K562 (cell line): ENCODE results near the gene B4GALNT4. TPM values are rescaled to one million over a fixed set of nuclear protein-coding genes. Genes with fewer than 3 reads are reported as not detected.

Experiments used
- ATAC-seq: fragments of 200-7000 bp; cut with Tn5 transposase; 3 replicates; pipeline ENCODE4 v1.9.1; 2020; ENCODE audit warnings: moderate library complexity
- BruUV-seq: library from RNA; stranded (reverse); fragments of 400-500 nt; replicated peaks from 2 replicates; lab custom pipeline; 2021; lab: Mats Ljungman, UMichigan
- CTCF ChIA-PET: fragments of 300-600 bp; formaldehyde crosslinking; extraction: SDS; loops from one replicate; lab custom pipeline; 2021; ENCODE audit warnings: low intra/inter-chr PET ratio; lab: Yijun Ruan, JAX
- POLR2A ChIA-PET: fragments of 300-600, 350-650 bp; sonication (Branson Sonifier 250); formaldehyde crosslinking; extraction: SDS; loops from one replicate; lab custom pipeline; 2021; ENCODE audit warnings: antibody characterized with exemption, inconsistent platforms; lab: Yijun Ruan, JAX
- DNase-seq, 4 experiments: peaks; one replicate each; pipeline versions ENCODE4 v3.0.0 to v3.0.0-alpha.2; 2011 to 2018; ENCODE audit warnings: low spot score in 3 of 4, mixed read lengths in 3 of 4; ENCODE audit errors: extremely low read depth in 1 of 4
- FAIRE-seq: peaks from 2 replicates; lab custom pipeline; 2011; peaks lifted over from hg19 to GRCh38; lab: Jason Lieb, UNC
- H2AFZ ChIP-seq: 2 replicates; pipeline ENCODE4 v1.6.0; 2011; ENCODE audit warnings: low read depth, low read length, control low read depth, inconsistent platforms
- H3K27ac ChIP-seq: fragments of 200-600 bp; 3 replicates; pipeline ENCODE4 v1.8.0; 2011; ENCODE audit warnings: low read depth, mild to moderate bottlenecking, control low read depth, inconsistent platforms, low read length, moderate library complexity, mixed read lengths; ENCODE audit errors: extremely low read depth
- H3K27me3 ChIP-seq, 2 experiments: fragments of 300-600 bp in 1 of 2; 2 replicates in 1 of 2; 3 replicates in 1 of 2; pipeline versions ENCODE4 v1.6.0 to v1.8.0; 2011; ENCODE audit warnings: inconsistent platforms in 2 of 2, low read length in 2 of 2, mild to moderate bottlenecking in 1 of 2, mixed read lengths in 1 of 2, moderate library complexity in 1 of 2; ENCODE audit not compliant: control insufficient read depth in 2 of 2, insufficient read depth in 2 of 2
- H3K36me3 ChIP-seq: fragments of 300-600 bp; 3 replicates; pipeline ENCODE4 v1.8.0; 2011; ENCODE audit warnings: mild to moderate bottlenecking, low read length, inconsistent platforms; ENCODE audit not compliant: control insufficient read depth, insufficient read depth
- H3K4me1 ChIP-seq, 2 experiments: fragments of 200-600 bp in 1 of 2; replicated peaks in 1 of 2; 2 replicates in 1 of 2; 3 replicates in 1 of 2; pipeline versions ENCODE4 v1.5.1 to v1.8.0; 2011; ENCODE audit warnings: inconsistent platforms in 2 of 2, low read length in 2 of 2, mild to moderate bottlenecking in 1 of 2, mixed read lengths in 1 of 2, moderate library complexity in 1 of 2; ENCODE audit not compliant: control insufficient read depth in 2 of 2, insufficient read depth in 2 of 2
- H3K4me2 ChIP-seq: 2 replicates; pipeline ENCODE4 v1.6.1; 2011; ENCODE audit warnings: low read length, control low read depth, inconsistent platforms, mixed read lengths; ENCODE audit not compliant: insufficient read depth
- H3K4me3 ChIP-seq: fragments of 200-600 bp; sonication (generic), shearing (Covaris generic); 2 replicates; pipeline ENCODE4 v1.5.1; 2016; ENCODE audit warnings: control low read depth, inconsistent platforms
- H3K79me2 ChIP-seq: fragments of 200-600 bp; 3 replicates; pipeline ENCODE4 v1.8.0; 2011; ENCODE audit warnings: low read length, inconsistent platforms; ENCODE audit not compliant: control insufficient read depth, insufficient read depth
- H3K9ac ChIP-seq, 2 experiments: 2 replicates each; pipeline versions ENCODE4 v1.6.0 to v1.6.1; 2011; ENCODE audit warnings: low read depth in 2 of 2, low read length in 2 of 2, control low read depth in 1 of 2, inconsistent platforms in 1 of 2, mild to moderate bottlenecking in 1 of 2, mixed read lengths in 1 of 2; ENCODE audit not compliant: insufficient read depth in 1 of 2
- H3K9me1 ChIP-seq: one replicate; pipeline ENCODE4 v1.6.0; 2011; ENCODE audit warnings: inconsistent platforms, mild to moderate bottlenecking, low read length, moderate library complexity; ENCODE audit not compliant: control insufficient read depth, insufficient read depth
- H3K9me3 ChIP-seq: replicated peaks from 2 replicates; pipeline ENCODE4 v1.5.1; 2011; ENCODE audit warnings: low read depth, low read length, inconsistent platforms; ENCODE audit not compliant: control insufficient read depth, insufficient read depth
- H4K20me1 ChIP-seq: replicated peaks from 2 replicates; pipeline ENCODE4 v1.6.1; 2011; ENCODE audit warnings: low read length, inconsistent platforms, mixed read lengths; ENCODE audit not compliant: control insufficient read depth, insufficient read depth
- ATF3 ChIP-seq, 2 experiments: fragments of 450-650 bp in 1 of 2; sonication (generic) in 1 of 2; formaldehyde crosslinking in 1 of 2; IDR thresholded peaks in 1 of 2; conservative IDR thresholded peaks in 1 of 2; 2 replicates each; pipeline versions ENCODE4 v1.6.1 to v1.8.1; 2016 to 2023; ENCODE audit warnings: mild to moderate bottlenecking in 2 of 2, moderate library complexity in 2 of 2, inconsistent platforms in 1 of 2, missing genetic modification reagents in 1 of 2
- BCOR ChIP-seq: fragments of 450-650 bp; IDR thresholded peaks from 2 replicates; pipeline ENCODE4 v1.6.1; 2016
- BRF2 ChIP-seq: IDR thresholded peaks from 3 replicates; pipeline ENCODE4 v1.6.1; 2011; ENCODE audit warnings: borderline replicate concordance, mild to moderate bottlenecking; ENCODE audit not compliant: insufficient read length, insufficient read depth
- FOSL1 ChIP-seq: fragments of 200-800 bp; sonication (Bioruptor generic); conservative IDR thresholded peaks from 2 replicates; pipeline ENCODE4 v1.6.1; 2016; ENCODE audit warnings: missing genetic modification characterization, missing compliant biosample characterization
- FOXJ3 ChIP-seq: sonication (generic); formaldehyde crosslinking; IDR thresholded peaks from 2 replicates; pipeline ENCODE4 v1.4.0; 2020; ENCODE audit warnings: mild to moderate bottlenecking, missing genetic modification reagents
- HDAC1 ChIP-seq, 2 experiments: fragments of 450-650 bp; IDR thresholded peaks; 2 replicates each; pipeline ENCODE4 v1.6.1; 2016 to 2017; ENCODE audit warnings: inconsistent platforms in 1 of 2, mild to moderate bottlenecking in 1 of 2, moderate library complexity in 1 of 2
- HDAC3 ChIP-seq: fragments of 450-650 bp; IDR thresholded peaks from 2 replicates; pipeline ENCODE4 v1.6.1; 2018; ENCODE audit warnings: borderline replicate concordance, mild to moderate bottlenecking, moderate library complexity; ENCODE audit not compliant: partially characterized antibody
- NFYB ChIP-seq: IDR thresholded peaks from 2 replicates; pipeline ENCODE4 v1.6.1; 2011; ENCODE audit warnings: mild to moderate bottlenecking, moderate library complexity; ENCODE audit not compliant: insufficient read length; ENCODE audit errors: extremely low read depth
- PHF20 ChIP-seq: fragments of 450-650 bp; IDR thresholded peaks from 2 replicates; pipeline ENCODE4 v1.6.1; 2018; ENCODE audit not compliant: partially characterized antibody
- RBM22 ChIP-seq: fragments of 200-400 bp; formaldehyde crosslinking; IDR thresholded peaks from 2 replicates; pipeline ENCODE4 v1.6.1; 2018; ENCODE audit warnings: low read length, low read depth; ENCODE audit not compliant: poor library complexity, severe bottlenecking
- SREBF1 ChIP-seq: fragments of 150-350 bp; IDR thresholded peaks from 2 replicates; pipeline ENCODE4 v1.6.1; 2014; ENCODE audit warnings: antibody characterized with exemption, low read depth, low read length, borderline replicate concordance
- TBP ChIP-seq: optimal IDR thresholded peaks from 2 replicates; pipeline ENCODE3; 2011; ENCODE audit warnings: low read depth, low read length, improper control_type of control experiment
- THRA ChIP-seq: fragments of 450-650 bp; IDR thresholded peaks from 2 replicates; pipeline ENCODE4 v1.6.1; 2017; ENCODE audit warnings: mild to moderate bottlenecking, moderate library complexity
- ZFPM2 ChIP-seq: fragments of 250-450 bp; sonication (Bioruptor Pico); IDR thresholded peaks from 2 replicates; pipeline ENCODE4 v1.5.1; 2022; ENCODE audit warnings: mild to moderate bottlenecking
- ZNF224 ChIP-seq: sonication (generic); formaldehyde crosslinking; IDR thresholded peaks from 2 replicates; pipeline ENCODE4 v1.8.0; 2022; ENCODE audit warnings: mild to moderate bottlenecking, missing genetic modification reagents
- ZNF324 ChIP-seq: fragments of 250-450 bp; sonication (Bioruptor Pico); IDR thresholded peaks from 2 replicates; pipeline ENCODE4 v1.4.0; 2020; ENCODE audit warnings: mild to moderate bottlenecking
- ZSCAN29 ChIP-seq: fragments of 450-650 bp; IDR thresholded peaks from 2 replicates; pipeline ENCODE4 v1.6.1; 2017
- WGBS: fragments of 100-300 bp; shearing (Covaris generic); methylation state at CpG from one replicate; pipeline ENCODE4 v1.1.6; 2016; ENCODE audit warnings: low coverage, mixed read lengths; ENCODE audit not compliant: insufficient coverage; ENCODE audit errors: missing lambda C conversion rate; 5-methylcytosine and 5-hydroxymethylcytosine counted together
- in situ Hi-C: fragments of 300-500 bp; cut with MboI; formaldehyde crosslinking; loops from 4 replicates; pipeline ENCODE4 v1.15.0; 2018; ENCODE audit warnings: inconsistent platforms, mixed read lengths
- intact Hi-C: fragments of 100-400 bp; cut with micrococcal nuclease; formaldehyde crosslinking; loops from 2 replicates; pipeline ENCODE4 v1.14.2; 2022
- polyA plus RNA-seq, 8 experiments: library from polyadenylated mRNA; depleted of rRNA in 4 of 8; stranded (reverse) in 5 of 8; unstranded in 3 of 8; fragments of >200 nt; fragmentation: Nextera tagmentation in 2 of 8; fragmentation: Illumina TruSeq in 1 of 8; extraction: Ambion mirVana in 2 of 8; extraction: Trizol in 1 of 8; gene quantifications; 2 replicates each; pipeline versions ENCODE4 v1.2.1 to v1.2.3, GENCODE V29; 2011 to 2014; ENCODE audit warnings: inconsistent platforms in 1 of 8, missing spikeins in 1 of 8
- total RNA-seq, 7 experiments: library from RNA; depleted of rRNA in 6 of 7; stranded (reverse); fragments of >200 nt in 6 of 7; fragmentation: Illumina TruSeq in 2 of 7; extraction: Trizol in 2 of 7; gene quantifications; 2 replicates each; pipeline versions ENCODE4 v1.2.1 to v1.2.3, GENCODE V29; 2011 to 2021; ENCODE audit warnings: low replicate concordance in 1 of 7

Gene B4GALNT4
- total and polyA plus RNA-seq, 9 of the 15 experiments (the other 6 are each of a cell fraction or from before 2014, with no cell fraction given), result 0.20 to 37.1 (median 10.8) TPM; not detected in 1

GRCh38 chr11:364991-365725 is 4.1 kb upstream of the B4GALNT4 start (continued):
- no peak for TF ChIP-seq THRA

GRCh38 chr11:365831-366230 is 3.5 kb upstream of the B4GALNT4 start:
- no peak overlapping the region for H3K27ac ChIP-seq
- peaks cover 2% of the 10 kb centered on the region for H3K9me1 ChIP-seq
- in situ Hi-C loops (loop anchor here (10.0 kb wide), 1 partner anchor 151 kb away; no protein-coding TSS in a partner anchor), intact Hi-C loops (no loop called here)
- ChIA-PET CTCF (no interaction called here), POLR2A (interaction anchor here (0.7 kb wide), 1 partner anchor 112 kb away, joined by 3 read pairs; no protein-coding TSS in a partner anchor)
- H3K36me3 ChIP-seq, result no peaks in the 10 kb centered on the region
- peaks cover 7% of the 10 kb centered on the region for H3K9me3 ChIP-seq
- peaks cover 15 to 57% of the 10 kb centered on the region in 2 experiments for H3K4me1 ChIP-seq
- H3K79me2 ChIP-seq, result peaks cover 10% of the 10 kb centered on the region
- no TSS peak for BruUV-seq
- H4K20me1 ChIP-seq, result no peaks in the 10 kb centered on the region
- H3K4me3 ChIP-seq, result no peak overlapping the region
- FAIRE-seq, result no peak
- ATAC-seq, result no peak
- H3K4me2 ChIP-seq, result no peak overlapping the region
- no peak overlapping the region; the same call in 1 of the 2 replicates for H2AFZ ChIP-seq
- DNase-seq, result no peak
- WGBS, result 62% methylated on average over 14 of the region's 16 CpGs
- H3K27me3 ChIP-seq, result peaks cover 0 to 4% of the 10 kb centered on the region in 2 experiments; a peak in 2 of 5 replicates
- no peak overlapping the region for H3K9ac ChIP-seq
- TF ChIP-seq PHF20, result no peak
- TF ChIP-seq RBM22, result no peak
- no peak for TF ChIP-seq FOXJ3
- no peak for TF ChIP-seq BRF2
- no peak for TF ChIP-seq TBP
- TF ChIP-seq ZNF324 (CRISPR knock-in tag), result no peak
- TF ChIP-seq NFYB, result no peak
- no peak for TF ChIP-seq ZFPM2
- TF ChIP-seq HDAC3, result no peak
- TF ChIP-seq BCOR, result no peak
- TF ChIP-seq HDAC1 (IDR thresholded peaks at IDR 0.05), result no peak
- TF ChIP-seq SREBF1, result no peak
- TF ChIP-seq ZSCAN29, result no peak
- no peak for TF ChIP-seq ZNF224 (CRISPR knock-in tag)
- TF ChIP-seq FOSL1 (tag), result no peak
- no peak for TF ChIP-seq ATF3 (IDR thresholded peaks at IDR 0.05)
- TF ChIP-seq ATF3 (CRISPR knock-in tag; conservative IDR thresholded peaks at IDR 0.05), result no peak
